GM12892 (cell line): ENCODE results near the gene DOCK8.

Experiments
- POLR2A ChIP-seq: IDR thresholded peaks from 2 replicates; pipeline ENCODE4 v1.6.1; 2011; ENCODE audit warnings: low read depth, low read length, control low read depth
- POLR2AphosphoS5 ChIP-seq: IDR thresholded peaks from 2 replicates; pipeline ENCODE4 v1.6.1; 2011; ENCODE audit warnings: low read depth, low read length, control low read depth

DNA sequence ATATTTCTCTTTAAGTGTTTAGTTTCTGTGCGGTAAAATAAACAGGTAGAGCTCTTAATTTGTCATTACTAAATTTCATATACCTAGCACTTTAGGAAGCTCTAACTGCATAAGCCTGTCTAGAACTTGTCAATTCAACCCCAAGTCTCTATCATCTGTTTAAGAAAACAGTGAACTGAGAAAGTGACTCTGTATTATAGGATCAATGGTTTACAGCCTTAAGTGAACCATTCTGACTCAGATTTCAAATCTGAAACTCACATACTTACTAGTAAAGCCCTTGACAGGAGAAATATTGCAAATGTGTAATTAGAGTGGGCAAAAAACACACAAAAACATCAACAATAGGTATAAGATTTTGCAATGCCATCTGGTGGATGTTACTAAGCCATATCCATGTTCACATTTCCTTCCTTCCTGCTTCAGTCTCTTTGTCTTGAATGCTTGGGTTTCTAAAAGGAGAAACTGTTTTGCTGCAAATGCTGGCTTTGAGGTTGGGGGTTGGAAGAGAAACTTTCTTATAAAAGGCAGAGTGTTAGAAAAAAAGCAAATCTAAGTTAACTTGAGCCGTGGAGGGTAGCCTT is 101.8 kb downstream of the DOCK8 start:
- TF ChIP-seq POLR2AphosphoS5 (no peak), POLR2A (no peak)
